8988T (cell line): ENCODE data around the gene PPL.
A peak's percentile ranks its signal among the peaks of the same experiment; 100 is the strongest.
"Not testable (repeated sequence)": the region's sequence is repeated elsewhere in the genome, so short reads cannot be mapped to it uniquely, and the experiment has no call there.

Source experiments
- DNase-seq: peaks from one replicate; pipeline ENCODE4 v3.0.0; 2011

The PPL gene

GRCh38 chr16:4936991-4937781, at the start of gene PPL:
TSS of gene PPL (minus strand) at chr16:4937148. CDS start at chr16:4937045, 103 bp downstream.
- peak; percentile 46 for DNase-seq

GRCh38 chr16:4984174-4984990, 47.4 kb upstream of the PPL start:
- DNase-seq: no peak

- no peak for DNase-seq
Observed at GRCh38 chr16:4982056-4982867, 45.3 kb upstream of the PPL start.

- no peak for DNase-seq
Observed at GRCh38 chr16:4981473-4981872, 44.5 kb upstream of the PPL start.

GRCh38 chr16:4980691-4981090, 43.7 kb upstream of the PPL start:
- no peak for DNase-seq

GRCh38 chr16:4979736-4980660, 43.0 kb upstream of the PPL start:
- no peak for DNase-seq

GRCh38 chr16:4979164-4979563, 42.2 kb upstream of the PPL start:
- no peak for DNase-seq

- no peak for DNase-seq
Observed at GRCh38 chr16:4976611-4977145, 39.7 kb upstream of the PPL start.

GRCh38 chr16:4976079-4976478, 39.1 kb upstream of the PPL start:
- DNase-seq: no peak

GRCh38 chr16:4972938-4973587, 36.1 kb upstream of the PPL start:
- DNase-seq: no peak

- DNase-seq: no peak
Observed at GRCh38 chr16:4970010-4970409, 33.1 kb upstream of the PPL start.

- no peak for DNase-seq
Observed at GRCh38 chr16:4968879-4969483, 32.0 kb upstream of the PPL start.

GRCh38 chr16:4968278-4968677, 31.3 kb upstream of the PPL start:
- not testable (repeated sequence) for DNase-seq

- no peak for DNase-seq
Observed at GRCh38 chr16:4966736-4967453, 29.9 kb upstream of the PPL start.

GRCh38 chr16:4963527-4963926, 26.6 kb upstream of the PPL start:
- not testable (repeated sequence) for DNase-seq

GRCh38 chr16:4962716-4963115, 25.8 kb upstream of the PPL start:
- DNase-seq: no peak

GRCh38 chr16:4960579-4960978, 23.6 kb upstream of the PPL start:
- DNase-seq: no peak

- no peak for DNase-seq
Observed at GRCh38 chr16:4958510-4959438, 21.8 kb upstream of the PPL start.
